IMR-90 (cell line): ENCODE measurements around the gene MAPK11. TPM values are rescaled to one million over a fixed set of nuclear protein-coding genes. Genes with fewer than 3 reads are reported as not detected.

Source experiments
- ATAC-seq: fragments of 200-7000 bp; cut with Tn5 transposase; 2 replicates; pipeline ENCODE4 v1.9.1; 2020; ENCODE audit warnings: low read depth, mild to moderate bottlenecking, moderate library complexity
- BruUV-seq: library from RNA; stranded (reverse); fragments of 400-500 nt; replicated peaks from 2 replicates; lab custom pipeline; 2021; lab: Mats Ljungman, UMichigan
- CTCF ChIA-PET: fragments of 300-600 bp; formaldehyde crosslinking; extraction: SDS; loops from one replicate; lab custom pipeline; 2021; ENCODE audit warnings: antibody characterized with exemption; lab: Yijun Ruan, JAX
- POLR2A ChIA-PET: fragments of 300-600 bp; sonication (Branson Sonifier 250); formaldehyde crosslinking; loops from one replicate; lab custom pipeline; 2022; ENCODE audit warnings: antibody characterized with exemption; ENCODE audit not compliant: unreplicated experiment; lab: Charles Lee
- DNase-seq: peaks from one replicate; pipeline ENCODE4 v3.0.0; 2013
- H2AFZ ChIP-seq: replicated peaks from 2 replicates; pipeline ENCODE3; 2013; ENCODE audit warnings: low read length, mild to moderate bottlenecking; ENCODE audit not compliant: poor library complexity
- H2AK5ac ChIP-seq: 2 replicates; pipeline ENCODE4 v1.6.1; 2013; ENCODE audit warnings: low read depth, low read length, inconsistent platforms
- H2AK9ac ChIP-seq: replicated peaks from 2 replicates; pipeline ENCODE3; 2013; ENCODE audit warnings: mild to moderate bottlenecking, low read depth, low read length, moderate library complexity; ENCODE audit not compliant: poor library complexity
- H2BK120ac ChIP-seq: 2 replicates; pipeline ENCODE4 v1.6.1; 2013; ENCODE audit warnings: low read depth, low read length, inconsistent platforms
- H2BK15ac ChIP-seq: 3 replicates; pipeline ENCODE4 v1.6.1; 2013; ENCODE audit warnings: low read depth, low read length, inconsistent platforms
- H2BK20ac ChIP-seq: 2 replicates; pipeline ENCODE4 v1.6.1; 2013; ENCODE audit warnings: low read depth, mild to moderate bottlenecking, inconsistent platforms, low read length, moderate library complexity
- H2BK5ac ChIP-seq: 2 replicates; pipeline ENCODE4 v1.6.1; 2013; ENCODE audit warnings: mild to moderate bottlenecking, low read depth, low read length, inconsistent platforms; ENCODE audit not compliant: poor library complexity, severe bottlenecking
- H3K14ac ChIP-seq: replicated peaks from 2 replicates; pipeline ENCODE4 v1.6.1; 2013; ENCODE audit warnings: low read depth, low read length, inconsistent platforms
- H3K18ac ChIP-seq: 2 replicates; pipeline ENCODE4 v1.6.1; 2013; ENCODE audit warnings: low read depth, low read length, control low read depth
- H3K23ac ChIP-seq: 2 replicates; pipeline ENCODE4 v1.6.1; 2013; ENCODE audit warnings: low read depth, low read length, inconsistent platforms
- H3K27ac ChIP-seq: 2 replicates; pipeline ENCODE4 v1.5.1; 2013; ENCODE audit warnings: mild to moderate bottlenecking, control low read depth, low read length; ENCODE audit not compliant: insufficient read depth
- H3K27me3 ChIP-seq: 2 replicates; pipeline ENCODE4 v1.6.1; 2013; ENCODE audit warnings: low read length; ENCODE audit not compliant: control insufficient read depth, insufficient read depth
- H3K36me3 ChIP-seq: 2 replicates; pipeline ENCODE4 v1.6.1; 2013; ENCODE audit warnings: low read length, mixed read lengths; ENCODE audit not compliant: control insufficient read depth, insufficient read depth
- H3K4ac ChIP-seq: 2 replicates; pipeline ENCODE4 v1.6.1; 2013; ENCODE audit warnings: low read depth, low read length, inconsistent platforms
- H3K4me1 ChIP-seq: 2 replicates; pipeline ENCODE4 v1.6.1; 2013; ENCODE audit warnings: low read length, mixed read lengths; ENCODE audit not compliant: control insufficient read depth, insufficient read depth
- H3K4me2 ChIP-seq: 2 replicates; pipeline ENCODE4 v1.6.1; 2013; ENCODE audit warnings: low read depth, mild to moderate bottlenecking, control low read depth, low read length, moderate library complexity
- H3K4me3 ChIP-seq: 2 replicates; pipeline ENCODE4 v1.5.1; 2013; ENCODE audit warnings: low read depth, mild to moderate bottlenecking, control low read depth, low read length, moderate library complexity; ENCODE audit not compliant: insufficient read depth
- H3K56ac ChIP-seq: 2 replicates; pipeline ENCODE4 v1.6.1; 2013; ENCODE audit warnings: low read length, inconsistent platforms; ENCODE audit not compliant: insufficient read depth; ENCODE audit errors: extremely low read depth
- H3K79me1 ChIP-seq, 2 experiments: 2 replicates each; pipeline ENCODE4 v1.6.1; 2013; ENCODE audit warnings: low read length in 2 of 2, inconsistent platforms in 1 of 2, low read depth in 1 of 2
- H3K9ac ChIP-seq: 2 replicates; pipeline ENCODE4 v1.6.1; 2013; ENCODE audit warnings: low read depth, low read length, control low read depth
- H3K9me1 ChIP-seq: 2 replicates; pipeline ENCODE4 v1.6.1; 2013; ENCODE audit warnings: low read length, inconsistent platforms; ENCODE audit not compliant: insufficient read depth
- H3K9me3 ChIP-seq: 2 replicates; pipeline ENCODE4 v1.6.1; 2013; ENCODE audit warnings: low read length; ENCODE audit not compliant: control insufficient read depth, insufficient read depth
- H4K20me1 ChIP-seq: 2 replicates; pipeline ENCODE4 v1.6.1; 2013; ENCODE audit warnings: low read length, inconsistent platforms; ENCODE audit not compliant: insufficient read depth
- H4K5ac ChIP-seq: 2 replicates; pipeline ENCODE4 v1.6.1; 2013; ENCODE audit warnings: mild to moderate bottlenecking, low read depth, low read length, control low read depth
- H4K8ac ChIP-seq, 2 experiments: 2 replicates each; pipeline ENCODE4 v1.6.1; 2013; ENCODE audit warnings: low read depth in 2 of 2, low read length in 2 of 2, control low read depth in 1 of 2, inconsistent platforms in 1 of 2
- H4K91ac ChIP-seq: 2 replicates; pipeline ENCODE4 v1.6.1; 2013; ENCODE audit warnings: low read depth, low read length, inconsistent platforms; ENCODE audit not compliant: insufficient read depth
- ELK1 ChIP-seq: fragments of 150-350 bp; IDR thresholded peaks from 2 replicates; pipeline ENCODE4 v1.6.1; 2016; ENCODE audit warnings: low read depth, mild to moderate bottlenecking, low read length, moderate library complexity, borderline replicate concordance
- FOS ChIP-seq: fragments of 150-350 bp; IDR thresholded peaks from 2 replicates; pipeline ENCODE4 v1.6.1; 2016; ENCODE audit warnings: low read depth, low read length
- RAD21 ChIP-seq: IDR thresholded peaks from 2 replicates; pipeline ENCODE4 v1.6.1; 2012; ENCODE audit warnings: low read length, improper control_type of control experiment
- RFX5 ChIP-seq: IDR thresholded peaks from 2 replicates; pipeline ENCODE4 v1.8.0; 2012; ENCODE audit warnings: low read depth, mild to moderate bottlenecking, low read length, moderate library complexity
- WGBS, 2 experiments: methylation state at CpG; one replicate each; pipeline versions ENCODE4 v1.1.5 to v1.1.7; 2013; ENCODE audit warnings: missing lambda C conversion rate in 2 of 2; ENCODE audit not compliant: insufficient read length in 1 of 2; ENCODE audit errors: extremely low coverage in 2 of 2; 5-methylcytosine and 5-hydroxymethylcytosine counted together
- dilution Hi-C: fragments of 300-500 bp; cut with HindIII; formaldehyde crosslinking; loops from one replicate; pipeline ENCODE4 v1.14.3; 2018; ENCODE audit warnings: low sequenced_read_pairs; ENCODE audit not compliant: unreplicated experiment
- in situ Hi-C: fragments of 300-500 bp; cut with MboI; formaldehyde crosslinking; loops from 3 replicates; pipeline ENCODE4 v1.14.3; 2019; ENCODE audit warnings: low sequenced_read_pairs, inconsistent platforms, mixed read lengths
- intact Hi-C: fragments of 100-400 bp; cut with micrococcal nuclease; formaldehyde crosslinking; loops from 2 replicates; pipeline ENCODE4 v1.10.0; 2022
- polyA plus RNA-seq, 3 experiments: library from polyadenylated mRNA; depleted of rRNA; stranded (reverse); fragments of >200 nt; gene quantifications; 2 replicates each; pipeline ENCODE4 v1.2.3, GENCODE V29; 2012; ENCODE audit warnings: low replicate concordance in 1 of 3
- total RNA-seq: library from RNA; depleted of rRNA; stranded (reverse); fragments of >200 nt; gene quantifications from 2 replicates; pipeline ENCODE4 v1.2.3, GENCODE V29; 2012

The MAPK11 gene
- total and polyA plus RNA-seq, 2 of the 4 experiments (the other 2 are of a cell fraction), result 8.1 to 14.4 TPM

- H2AK9ac ChIP-seq, result peak overlapping the region; percentile 94
- no TSS peak for BruUV-seq
- H3K4me3 ChIP-seq, result no peak overlapping the region
- peaks cover 69% of the 10 kb centered on the region for H4K20me1 ChIP-seq
- peak overlapping the region; percentile 48; the same call in 1 of the 2 replicates for H4K5ac ChIP-seq
- H3K18ac ChIP-seq, result peak overlapping the region; percentile 68
- in situ Hi-C loops (no loop called here), intact Hi-C loops (no loop called here), dilution Hi-C loops (no loop called here)
- POLR2A ChIA-PET, result no interaction called here
- H3K9me3 ChIP-seq, result no peaks in the 10 kb centered on the region
- DNase-seq (no peak), ATAC-seq (no peak)
- H2BK15ac ChIP-seq, result 0 out of 3 replicates have a peak overlapping the region, but pooled peaks have one; percentile 49
- peak overlapping the region; percentile 89 for H3K4ac ChIP-seq
- peaks cover 24% of the 10 kb centered on the region; the same call in 1 of the 2 replicates for H3K36me3 ChIP-seq
- peaks cover 0 to 44% of the 10 kb centered on the region in 2 experiments; a peak in 2 of 4 replicates for H3K79me1 ChIP-seq
- peak overlapping the region; percentile 33; the same call in 1 of the 2 replicates for H2BK20ac ChIP-seq
- no peaks in the 10 kb centered on the region for H3K27me3 ChIP-seq
- H2BK120ac ChIP-seq, result peak overlapping the region; percentile 26
- H3K14ac ChIP-seq, result peak overlapping the region; percentile 49; the same call in 1 of the 2 replicates
- H3K4me2 ChIP-seq, result peak overlapping the region; percentile 65
- CTCF ChIA-PET, result no interaction called here
- peaks cover 22% of the 10 kb centered on the region for H3K9me1 ChIP-seq
- TF ChIP-seq FOS (no peak), RFX5 (no peak), RAD21 (no peak), ELK1 (no peak)
- H2AK5ac ChIP-seq, result peak overlapping the region; percentile 80
- H2AFZ ChIP-seq, result no peak overlapping the region
- WGBS, 2 experiments, result 55% methylated on average over 4 of the region's 11 CpGs; no CpG with 5 or more reads in 1 of the 2 experiments
- H2BK5ac ChIP-seq, result peak overlapping the region; percentile 91
- H3K4me1 ChIP-seq, result peaks cover 72% of the 10 kb centered on the region
- H4K8ac ChIP-seq, result peak overlapping the region; percentile 44 to 67; a peak in 2 of 4 replicates
- H3K56ac ChIP-seq, result no peak overlapping the region
- H3K27ac ChIP-seq, result peak overlapping the region; percentile 96
- H3K9ac ChIP-seq, result peak overlapping the region; percentile 68; the same call in 1 of the 2 replicates
- peak overlapping the region; percentile 72; the same call in 1 of the 2 replicates for H3K23ac ChIP-seq
- H4K91ac ChIP-seq, result peak overlapping the region; percentile 68
Observed at GRCh38 chr22:50303848-50304527, 33.8 kb upstream of the MAPK11 start.
